ENCODE results near the gene G3BP2.

G3BP2 gene

DNA sequence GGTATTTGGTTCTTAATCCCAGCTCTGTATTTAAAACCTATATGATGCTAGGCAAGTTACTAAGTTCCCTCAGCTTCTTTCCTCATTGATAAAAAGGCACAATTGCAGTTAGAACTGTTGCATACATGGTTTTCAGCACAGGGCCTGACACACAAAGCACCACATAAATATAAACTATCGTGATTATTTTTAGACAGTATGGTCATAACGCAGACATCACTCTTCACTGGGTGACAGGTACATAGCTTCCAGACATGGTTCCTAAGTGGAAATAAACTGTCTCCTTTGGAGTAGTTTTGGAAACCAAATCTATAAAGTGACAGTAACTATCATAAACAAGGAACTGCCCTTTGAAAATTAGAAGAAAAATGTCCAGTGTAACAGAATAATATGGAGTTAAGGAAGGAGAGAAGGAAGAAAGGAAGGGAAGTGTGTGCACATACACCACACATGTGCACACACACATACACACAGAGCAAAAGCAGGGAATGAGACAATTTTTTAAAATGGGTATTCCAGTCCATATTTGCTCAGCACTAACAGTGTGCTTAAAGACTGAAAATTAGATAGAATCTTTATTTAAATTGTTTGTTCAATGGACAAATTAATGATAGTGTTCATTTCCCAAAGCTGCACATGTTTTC, 12.5 kb upstream of the G3BP2 start:
- Histone ChIP-seq H3K4me3 (ENCODE audit: low read depth in 1 of 2, low read length in 2 of 2) (no peak overlapping the region), H3K9ac (ENCODE audit: low read depth in 1 of 2, low read length in 2 of 2) (no peak overlapping the region), H3K9me3 (ENCODE audit: control insufficient read depth in 1 of 2, low read length in 2 of 2) (no peaks in the 10 kb centered on the region), H3K27ac (ENCODE audit: low read depth, low read length) (no peak overlapping the region), H3K36me3 (ENCODE audit: control insufficient read depth in 1 of 2, insufficient read depth in 2 of 2, low read length in 2 of 2) (no peaks in the 10 kb centered on the region), H3K27me3 (ENCODE audit: control insufficient read depth in 1 of 2, insufficient read depth in 2 of 2, low read length in 2 of 2) (no peaks in the 10 kb centered on the region), H3K4me1 (ENCODE audit: control insufficient read depth in 1 of 2, insufficient read depth in 2 of 2, low read length in 2 of 2) (no peaks in the 10 kb centered on the region)

DNA sequence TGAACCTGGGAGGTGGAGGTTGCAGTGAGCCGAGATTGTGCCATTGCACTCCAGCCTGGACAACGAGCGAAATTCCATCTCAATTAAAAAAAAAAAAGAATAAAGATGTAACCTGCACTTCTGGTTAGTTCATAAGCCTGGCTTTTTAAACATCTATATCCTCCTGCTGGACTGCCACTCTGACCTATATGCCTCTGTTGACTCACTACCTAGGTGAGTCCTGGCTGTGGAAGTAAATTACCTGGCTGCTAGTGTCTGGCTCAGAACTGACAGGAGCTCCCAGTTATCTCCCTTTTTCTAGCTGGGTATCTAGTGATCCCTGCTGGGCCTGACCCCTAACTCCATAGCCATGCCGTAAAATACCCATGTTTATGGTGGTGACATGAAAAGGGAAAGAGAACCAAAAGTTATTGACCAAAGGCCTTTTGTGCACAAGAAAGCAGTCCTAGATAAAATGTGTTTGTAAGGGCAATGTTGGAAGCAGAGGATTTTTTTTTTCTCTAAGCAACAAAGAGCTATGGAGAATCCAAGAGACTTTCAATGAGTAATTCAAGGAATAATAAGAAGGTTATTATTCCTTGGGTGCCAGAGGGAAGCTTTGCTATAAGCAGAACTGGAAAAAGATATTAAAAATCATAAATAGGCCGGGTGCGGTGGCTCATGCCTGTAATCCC, 10.4 kb upstream of the G3BP2 start:
- H3K27me3 ChIP-seq (ENCODE audit: control insufficient read depth in 1 of 2, insufficient read depth in 2 of 2, low read length in 2 of 2): no peaks in the 10 kb centered on the region
- H3K9me3 ChIP-seq (ENCODE audit: control insufficient read depth in 1 of 2, low read length in 2 of 2): no peaks in the 10 kb centered on the region
- H3K36me3 ChIP-seq (ENCODE audit: control insufficient read depth in 1 of 2, insufficient read depth in 2 of 2, low read length in 2 of 2): no peaks in the 10 kb centered on the region
- no peak overlapping the region for H3K4me3 ChIP-seq (ENCODE audit: low read depth in 1 of 2, low read length in 2 of 2)
- no peaks in the 10 kb centered on the region for H3K4me1 ChIP-seq (ENCODE audit: control insufficient read depth in 1 of 2, insufficient read depth in 2 of 2, low read length in 2 of 2)
- no peak overlapping the region for H3K27ac ChIP-seq (ENCODE audit: low read depth, low read length)
- no peak overlapping the region for H3K9ac ChIP-seq (ENCODE audit: low read depth in 1 of 2, low read length in 2 of 2)

DNA sequence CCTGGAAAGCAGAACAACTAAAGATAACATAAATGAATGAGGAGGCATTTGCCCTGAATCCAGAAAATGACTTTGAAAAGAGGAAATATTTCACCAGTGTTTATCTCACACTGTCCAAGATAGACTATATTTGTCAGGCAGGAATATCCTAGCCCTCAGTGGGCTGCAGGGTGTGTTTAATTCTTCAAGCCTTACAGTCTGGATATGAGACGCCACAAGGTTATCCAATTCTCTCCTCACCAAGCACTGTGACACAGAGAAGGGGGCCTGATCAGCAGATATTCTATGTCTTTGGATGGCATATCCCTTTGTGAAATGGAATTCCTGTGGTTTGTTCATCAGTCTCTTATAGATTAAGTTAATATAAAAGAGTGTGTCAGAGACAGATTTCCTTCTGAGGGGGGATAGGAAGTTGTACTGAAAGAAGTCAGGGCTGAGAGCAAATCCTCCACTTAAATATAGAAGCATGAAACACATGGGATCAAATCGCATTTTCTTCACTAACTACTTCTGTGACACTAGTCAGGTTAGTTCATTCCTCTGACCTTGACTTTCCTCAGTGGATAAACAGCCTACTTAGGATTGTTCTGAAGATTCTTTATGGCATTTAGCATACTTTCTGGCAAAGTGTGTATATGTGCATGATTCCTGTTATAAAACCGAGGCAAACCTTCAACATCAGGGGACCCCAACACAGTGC, 6.8 kb upstream of the G3BP2 start:
- H3K27ac ChIP-seq (ENCODE audit: low read depth, low read length): no peak overlapping the region
- H3K4me3 ChIP-seq (ENCODE audit: low read depth in 1 of 2, low read length in 2 of 2): no peak overlapping the region
- H3K9me3 ChIP-seq (ENCODE audit: control insufficient read depth in 1 of 2, low read length in 2 of 2): no peaks in the 10 kb centered on the region
- no peaks in the 10 kb centered on the region for H3K36me3 ChIP-seq (ENCODE audit: control insufficient read depth in 1 of 2, insufficient read depth in 2 of 2, low read length in 2 of 2)
- H3K4me1 ChIP-seq (ENCODE audit: control insufficient read depth in 1 of 2, insufficient read depth in 2 of 2, low read length in 2 of 2): no peaks in the 10 kb centered on the region
- no peaks in the 10 kb centered on the region for H3K27me3 ChIP-seq (ENCODE audit: control insufficient read depth in 1 of 2, insufficient read depth in 2 of 2, low read length in 2 of 2)
- no peak overlapping the region for H3K9ac ChIP-seq (ENCODE audit: low read depth in 1 of 2, low read length in 2 of 2)

DNA sequence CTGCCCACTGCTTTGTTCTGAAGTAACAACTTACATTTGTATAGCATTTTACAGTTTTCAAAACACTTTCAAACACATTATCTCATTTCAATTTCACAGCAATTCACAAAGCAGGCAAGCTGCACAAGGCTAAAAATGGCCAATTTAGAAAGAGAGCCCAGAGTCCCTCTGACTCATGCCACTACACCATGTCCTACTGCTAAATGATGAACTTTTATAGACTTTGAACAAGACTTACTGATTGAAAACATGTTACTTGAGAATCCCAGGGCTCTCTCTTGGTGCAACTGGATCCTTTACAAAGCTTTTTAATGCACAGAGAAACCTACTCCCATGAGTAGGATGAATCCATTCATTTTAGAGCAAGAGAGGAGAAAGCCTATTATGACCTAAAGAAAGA, 5.8 kb upstream of the G3BP2 start:
- no peaks in the 10 kb centered on the region for H3K36me3 ChIP-seq (ENCODE audit: control insufficient read depth in 1 of 2, insufficient read depth in 2 of 2, low read length in 2 of 2)
- H3K27ac ChIP-seq (ENCODE audit: low read depth, low read length): no peak overlapping the region
- peaks cover 4 to 5% of the 10 kb centered on the region in 2 donors for H3K4me1 ChIP-seq (ENCODE audit: control insufficient read depth in 1 of 2, insufficient read depth in 2 of 2, low read length in 2 of 2)
- no peak overlapping the region for H3K9ac ChIP-seq (ENCODE audit: low read depth in 1 of 2, low read length in 2 of 2)
- no peak overlapping the region for H3K4me3 ChIP-seq (ENCODE audit: low read depth in 1 of 2, low read length in 2 of 2)
- H3K9me3 ChIP-seq (ENCODE audit: control insufficient read depth in 1 of 2, low read length in 2 of 2): no peaks in the 10 kb centered on the region
- no peaks in the 10 kb centered on the region for H3K27me3 ChIP-seq (ENCODE audit: control insufficient read depth in 1 of 2, insufficient read depth in 2 of 2, low read length in 2 of 2)

DNA sequence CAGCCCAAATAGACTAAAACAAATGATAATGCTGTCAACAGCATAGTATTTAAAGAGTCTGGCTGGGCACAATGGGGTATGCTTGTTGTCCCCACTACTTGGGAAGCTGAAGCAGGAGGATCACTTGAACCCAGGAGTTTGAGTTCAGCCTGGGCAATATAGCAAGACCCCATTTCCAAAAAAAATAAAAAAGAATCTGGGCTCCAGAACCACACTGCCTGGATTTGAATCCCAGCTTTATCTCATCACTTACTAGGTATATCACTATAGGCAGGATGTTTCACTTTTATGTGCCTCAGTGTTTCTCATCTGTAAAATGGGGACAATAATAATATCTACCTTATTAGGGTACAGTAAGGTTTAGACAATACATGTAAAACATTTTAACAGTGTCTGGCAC, 5.3 kb upstream of the G3BP2 start:
- Histone ChIP-seq H3K4me1 (ENCODE audit: control insufficient read depth in 1 of 2, insufficient read depth in 2 of 2, low read length in 2 of 2) (peaks cover 8 to 10% of the 10 kb centered on the region in 2 donors), H3K27me3 (ENCODE audit: control insufficient read depth in 1 of 2, insufficient read depth in 2 of 2, low read length in 2 of 2) (no peaks in the 10 kb centered on the region), H3K9me3 (ENCODE audit: control insufficient read depth in 1 of 2, low read length in 2 of 2) (no peaks in the 10 kb centered on the region), H3K4me3 (ENCODE audit: low read depth in 1 of 2, low read length in 2 of 2) (no peak overlapping the region), H3K27ac (ENCODE audit: low read depth, low read length) (no peak overlapping the region), H3K9ac (ENCODE audit: low read depth in 1 of 2, low read length in 2 of 2) (no peak overlapping the region), H3K36me3 (ENCODE audit: control insufficient read depth in 1 of 2, insufficient read depth in 2 of 2, low read length in 2 of 2) (no peaks in the 10 kb centered on the region)

DNA sequence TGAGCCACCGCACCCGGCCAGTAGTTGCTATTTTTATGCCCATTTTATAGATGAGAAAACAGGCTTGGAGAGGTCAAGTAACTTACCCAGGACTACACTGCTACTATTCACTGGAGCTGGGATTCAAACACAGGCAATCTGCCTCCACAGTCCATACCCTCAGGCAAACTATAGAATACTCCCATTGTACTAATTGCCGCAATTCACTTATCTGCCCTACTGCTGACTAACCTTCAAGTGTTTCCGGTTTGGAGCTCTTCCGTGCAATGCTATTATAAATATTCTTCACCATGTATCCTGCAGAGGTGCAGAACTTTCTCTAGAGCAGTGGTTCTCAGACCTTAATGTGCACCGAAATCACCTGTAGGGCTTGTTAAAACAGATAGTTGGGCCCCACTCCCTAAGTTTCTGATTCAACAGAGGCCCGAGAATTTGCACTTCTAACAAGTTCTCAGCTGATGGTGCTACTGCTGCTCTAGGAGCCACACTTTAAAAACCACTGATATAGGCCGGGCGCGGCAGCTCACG, 1.9 kb upstream of the G3BP2 start:
- Histone ChIP-seq H3K9me3 (ENCODE audit: control insufficient read depth in 1 of 2, low read length in 2 of 2) (no peaks in the 10 kb centered on the region), H3K27me3 (ENCODE audit: control insufficient read depth in 1 of 2, insufficient read depth in 2 of 2, low read length in 2 of 2) (no peaks in the 10 kb centered on the region), H3K36me3 (ENCODE audit: control insufficient read depth in 1 of 2, insufficient read depth in 2 of 2, low read length in 2 of 2) (no peaks in the 10 kb centered on the region), H3K27ac (ENCODE audit: low read depth, low read length) (no peak overlapping the region), H3K4me1 (ENCODE audit: control insufficient read depth in 1 of 2, insufficient read depth in 2 of 2, low read length in 2 of 2) (peaks cover 22 to 28% of the 10 kb centered on the region in 2 donors), H3K4me3 (ENCODE audit: low read depth in 1 of 2, low read length in 2 of 2) (no peak overlapping the region), H3K9ac (ENCODE audit: low read depth in 1 of 2, low read length in 2 of 2) (no peak overlapping the region)

DNA sequence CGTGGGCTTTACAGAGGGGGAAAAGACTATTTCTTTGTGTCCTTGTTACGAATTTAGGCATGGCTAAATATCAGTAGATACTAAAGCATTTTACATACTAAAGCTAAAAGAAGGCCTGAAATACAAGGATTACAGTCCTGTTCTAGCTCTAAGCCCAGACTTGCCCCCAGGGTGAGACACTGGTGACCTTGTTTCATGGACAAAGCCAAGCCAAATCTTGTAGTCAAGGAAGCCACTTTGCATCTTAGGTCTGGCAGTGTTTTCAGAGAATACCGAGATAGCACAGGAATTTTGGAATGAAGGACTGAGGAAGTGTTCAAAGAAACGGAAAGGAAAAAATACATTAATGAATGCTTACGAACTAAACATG, 733 bp upstream of the G3BP2 start:
- Histone ChIP-seq H3K27ac (ENCODE audit: low read depth, low read length) (peak overlapping the region; percentile 94), H3K9me3 (ENCODE audit: control insufficient read depth in 1 of 2, low read length in 2 of 2) (no peaks in the 10 kb centered on the region), H3K4me1 (ENCODE audit: control insufficient read depth in 1 of 2, insufficient read depth in 2 of 2, low read length in 2 of 2) (peaks cover 23 to 37% of the 10 kb centered on the region in 2 donors), H3K4me3 (ENCODE audit: low read depth in 1 of 2, low read length in 2 of 2) (peak overlapping the region; percentile 95 to 98), H3K36me3 (ENCODE audit: control insufficient read depth in 1 of 2, insufficient read depth in 2 of 2, low read length in 2 of 2) (no peaks in the 10 kb centered on the region), H3K27me3 (ENCODE audit: control insufficient read depth in 1 of 2, insufficient read depth in 2 of 2, low read length in 2 of 2) (no peaks in the 10 kb centered on the region), H3K9ac (ENCODE audit: low read depth in 1 of 2, low read length in 2 of 2) (peak overlapping the region; percentile 63 to 96)

DNA sequence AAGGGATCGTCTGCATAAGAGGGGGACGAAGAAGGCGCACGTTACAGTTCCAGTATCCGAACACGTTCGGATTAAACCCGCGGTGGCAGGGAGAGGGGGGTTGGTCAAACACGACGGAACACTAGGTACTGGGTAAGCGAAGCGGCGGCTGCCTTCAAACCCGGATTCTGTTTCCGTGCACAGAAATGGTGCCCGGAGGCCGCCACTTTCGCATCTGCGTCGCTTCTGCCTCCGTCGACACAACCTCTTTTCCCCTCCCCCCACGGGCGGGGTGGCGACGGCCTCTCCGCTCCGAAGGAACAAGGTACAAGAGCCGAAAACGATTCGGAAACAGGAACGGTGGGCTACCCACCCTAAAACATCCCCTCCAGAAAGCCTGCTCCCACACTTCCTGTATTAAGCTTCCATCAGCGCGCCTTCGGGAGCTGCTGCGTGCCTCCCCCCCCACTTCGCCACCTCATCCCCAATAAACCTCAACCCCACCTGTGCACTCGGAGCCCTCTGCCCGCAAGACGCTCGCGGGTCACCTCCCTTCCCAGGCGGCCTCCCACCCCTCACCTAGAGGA, 667 bp downstream of the G3BP2 start:
- Histone ChIP-seq H3K36me3 (ENCODE audit: control insufficient read depth in 1 of 2, insufficient read depth in 2 of 2, low read length in 2 of 2) (no peaks in the 10 kb centered on the region), H3K9ac (ENCODE audit: low read depth in 1 of 2, low read length in 2 of 2) (peak overlapping the region; percentile 98 to 99), H3K9me3 (ENCODE audit: control insufficient read depth in 1 of 2, low read length in 2 of 2) (no peaks in the 10 kb centered on the region), H3K27ac (ENCODE audit: low read depth, low read length) (peak overlapping the region; percentile 96), H3K4me3 (ENCODE audit: low read depth in 1 of 2, low read length in 2 of 2) (peak overlapping the region; percentile 93 to 98), H3K27me3 (ENCODE audit: control insufficient read depth in 1 of 2, insufficient read depth in 2 of 2, low read length in 2 of 2) (no peaks in the 10 kb centered on the region), H3K4me1 (ENCODE audit: control insufficient read depth in 1 of 2, insufficient read depth in 2 of 2, low read length in 2 of 2) (peaks cover 30 to 50% of the 10 kb centered on the region in 2 donors)

DNA sequence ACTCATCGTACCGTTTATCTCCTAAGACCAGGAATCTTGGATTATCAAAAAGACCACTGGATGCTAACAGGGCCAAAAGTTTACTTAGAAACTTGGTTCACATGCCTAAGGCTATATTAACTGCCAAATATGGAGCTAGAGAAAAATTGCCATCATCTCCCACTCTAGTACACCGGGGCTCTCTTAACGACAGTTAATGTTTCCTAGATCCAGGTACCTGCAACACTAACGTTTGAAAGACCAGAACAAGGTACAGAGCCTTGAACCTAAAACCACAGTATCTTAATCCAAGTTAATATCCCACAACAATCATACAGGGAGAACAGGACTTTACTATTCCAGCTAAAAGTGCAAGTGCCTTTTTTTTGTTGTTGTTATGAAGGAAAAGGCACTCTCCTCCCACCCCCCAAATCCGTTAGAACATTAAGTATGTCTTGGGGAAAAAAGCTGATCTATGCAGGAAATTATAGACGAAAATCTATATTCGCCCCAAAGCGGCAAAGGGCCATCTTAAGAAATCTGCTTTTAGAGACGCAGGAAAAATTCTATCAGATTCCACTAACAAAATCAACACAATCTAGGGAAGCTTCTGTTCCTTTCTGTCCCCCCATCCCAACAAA, 1.3 kb downstream of the G3BP2 start:
- H3K9ac ChIP-seq (ENCODE audit: low read depth in 1 of 2, low read length in 2 of 2): peak overlapping the region; percentile 98 to 99
- peak overlapping the region; percentile 93 to 98 for H3K4me3 ChIP-seq (ENCODE audit: low read depth in 1 of 2, low read length in 2 of 2)
- no peaks in the 10 kb centered on the region for H3K27me3 ChIP-seq (ENCODE audit: control insufficient read depth in 1 of 2, insufficient read depth in 2 of 2, low read length in 2 of 2)
- peak overlapping the region; percentile 96 for H3K27ac ChIP-seq (ENCODE audit: low read depth, low read length)
- H3K4me1 ChIP-seq (ENCODE audit: control insufficient read depth in 1 of 2, insufficient read depth in 2 of 2, low read length in 2 of 2): peaks cover 34 to 51% of the 10 kb centered on the region in 2 donors
- no peaks in the 10 kb centered on the region for H3K36me3 ChIP-seq (ENCODE audit: control insufficient read depth in 1 of 2, insufficient read depth in 2 of 2, low read length in 2 of 2)
- no peaks in the 10 kb centered on the region for H3K9me3 ChIP-seq (ENCODE audit: control insufficient read depth in 1 of 2, low read length in 2 of 2)

Data from duodenal mucosa (tissue), 2 donors.